Astrocyte (in vitro differentiated cells and primary cell): ENCODE data around the gene STAU1. TPM values are rescaled to one million over a fixed set of nuclear protein-coding genes. Genes with fewer than 3 reads are reported as not detected.

Experiments
- DNase-seq: peaks from one replicate; pipeline ENCODE4 v3.0.0-alpha.2; 2010; ENCODE audit warnings: low read depth
- FAIRE-seq: peaks from 2 replicates; lab custom pipeline; 2011; peaks lifted over from hg19 to GRCh38; lab: Jason Lieb, UNC
- H2AFZ ChIP-seq: 2 replicates; pipeline ENCODE4 v1.6.0; 2012; ENCODE audit warnings: low read depth, low read length, inconsistent platforms
- H3K27ac ChIP-seq: 2 replicates; pipeline ENCODE4 v1.5.1; 2011; ENCODE audit warnings: low read depth, low read length, inconsistent platforms
- H3K27me3 ChIP-seq: 2 replicates; pipeline ENCODE4 v1.6.0; 2011; ENCODE audit warnings: low read length, inconsistent platforms; ENCODE audit not compliant: insufficient read depth
- H3K36me3 ChIP-seq: 2 replicates; pipeline ENCODE4 v1.5.1; 2011; ENCODE audit warnings: low read length, inconsistent platforms; ENCODE audit not compliant: insufficient read depth
- H3K4me1 ChIP-seq: 2 replicates; pipeline ENCODE4 v1.5.1; 2011; ENCODE audit warnings: low read length, inconsistent platforms; ENCODE audit not compliant: insufficient read depth
- H3K4me2 ChIP-seq: 2 replicates; pipeline ENCODE4 v1.6.0; 2012; ENCODE audit warnings: low read length, inconsistent platforms
- H3K4me3 ChIP-seq: 2 replicates; pipeline ENCODE4 v1.5.1; 2011; ENCODE audit warnings: low read depth, mild to moderate bottlenecking, low read length, inconsistent platforms; ENCODE audit not compliant: insufficient read depth
- H3K79me2 ChIP-seq: 2 replicates; pipeline ENCODE4 v1.6.0; 2012; ENCODE audit warnings: mild to moderate bottlenecking, low read length, inconsistent platforms; ENCODE audit not compliant: insufficient read depth
- H3K9ac ChIP-seq: 2 replicates; pipeline ENCODE4 v1.6.0; 2012; ENCODE audit warnings: mild to moderate bottlenecking, low read length, inconsistent platforms
- H3K9me3 ChIP-seq: 2 replicates; pipeline ENCODE4 v1.5.1; 2012; ENCODE audit warnings: low read depth, mild to moderate bottlenecking, low read length, inconsistent platforms; ENCODE audit not compliant: insufficient read depth
- H4K20me1 ChIP-seq: 2 replicates; pipeline ENCODE4 v1.6.0; 2012; ENCODE audit warnings: low read length, inconsistent platforms; ENCODE audit not compliant: insufficient read depth
- H3K27ac Mint-ChIP-seq: one replicate; pipeline ENCODE4 v1.8.0; 2021; ENCODE audit warnings: mild to moderate bottlenecking, mixed read lengths; ENCODE audit not compliant: unreplicated experiment
- H3K27me3 Mint-ChIP-seq: one replicate; pipeline ENCODE4 v1.8.0; 2021; ENCODE audit warnings: low read depth, mixed read lengths; ENCODE audit not compliant: unreplicated experiment
- H3K36me3 Mint-ChIP-seq: one replicate; pipeline ENCODE4 v1.8.0; 2021; ENCODE audit warnings: low read depth, mixed read lengths; ENCODE audit not compliant: unreplicated experiment
- H3K4me1 Mint-ChIP-seq: one replicate; pipeline ENCODE4 v1.8.0; 2021; ENCODE audit warnings: low read depth, mixed read lengths; ENCODE audit not compliant: unreplicated experiment
- H3K4me3 Mint-ChIP-seq: one replicate; pipeline ENCODE4 v1.8.0; 2021; ENCODE audit warnings: mild to moderate bottlenecking, moderate library complexity, mixed read lengths; ENCODE audit not compliant: unreplicated experiment
- H3K9me3 Mint-ChIP-seq: one replicate; pipeline ENCODE4 v1.8.0; 2021; ENCODE audit warnings: mild to moderate bottlenecking, mixed read lengths; ENCODE audit not compliant: unreplicated experiment
- CTCF ChIP-seq: IDR thresholded peaks from 2 replicates; pipeline ENCODE4 v1.5.1; 2011; ENCODE audit warnings: low read depth, mild to moderate bottlenecking, inconsistent platforms, low read length, moderate library complexity; ENCODE audit not compliant: insufficient read depth
- EZH2 ChIP-seq: IDR thresholded peaks from 2 replicates; pipeline ENCODE4 v1.6.1; 2012; ENCODE audit warnings: mild to moderate bottlenecking, low read length, inconsistent platforms; ENCODE audit not compliant: insufficient read depth
- total RNA-seq: library from RNA; stranded (reverse); gene quantifications from 2 replicates; pipeline ENCODE4 v1.2.1, GENCODE V29; 2021

The STAU1 gene
- total RNA-seq, 1 donor from 2014 or later = 98.0 TPM

- Mint-ChIP-seq H3K4me3 (no peak overlapping the region), H3K36me3 (peaks cover 15% of the 10 kb centered on the region), H3K27ac (no peak overlapping the region), H3K9me3 (no peaks in the 10 kb centered on the region), H3K27me3 (no peaks in the 10 kb centered on the region), H3K4me1 (peaks cover 15% of the 10 kb centered on the region)
- DNase-seq (no peak), FAIRE-seq (no peak)
- no peaks in the 10 kb centered on the region for H3K27me3 ChIP-seq
- H4K20me1 ChIP-seq = peaks cover 86% of the 10 kb centered on the region
- no peak overlapping the region for H3K9ac ChIP-seq
- H3K79me2 ChIP-seq = peaks cover 93% of the 10 kb centered on the region
- no peak overlapping the region for H3K27ac ChIP-seq
- no peak overlapping the region for H3K4me2 ChIP-seq
- TF ChIP-seq CTCF (no peak), EZH2 (no peak)
- no peaks in the 10 kb centered on the region for H3K4me1 ChIP-seq
- no peak overlapping the region for H2AFZ ChIP-seq
- H3K4me3 ChIP-seq = no peak overlapping the region
- H3K36me3 ChIP-seq = no peaks in the 10 kb centered on the region
- no peaks in the 10 kb centered on the region for H3K9me3 ChIP-seq
Measured at GRCh38 chr20:49163696-49164095, 24.4 kb downstream of the STAU1 start.

GRCh38 chr20:49161428-49162152, 26.5 kb downstream of the STAU1 start:
- Mint-ChIP-seq H3K36me3 (peaks cover 16% of the 10 kb centered on the region), H3K27ac (no peak overlapping the region), H3K4me3 (no peak overlapping the region), H3K4me1 (peaks cover 5% of the 10 kb centered on the region), H3K9me3 (no peaks in the 10 kb centered on the region), H3K27me3 (no peaks in the 10 kb centered on the region)
- H3K4me2 ChIP-seq = no peak overlapping the region
- no peaks in the 10 kb centered on the region for H3K36me3 ChIP-seq
- FAIRE-seq (no peak), DNase-seq (no peak)
- no peak overlapping the region for H3K9ac ChIP-seq
- H3K27ac ChIP-seq = no peak overlapping the region
- H3K79me2 ChIP-seq = peaks cover 77% of the 10 kb centered on the region
- no peak overlapping the region for H2AFZ ChIP-seq
- H3K9me3 ChIP-seq = no peaks in the 10 kb centered on the region
- H3K4me1 ChIP-seq = no peaks in the 10 kb centered on the region
- peaks cover 65% of the 10 kb centered on the region for H4K20me1 ChIP-seq
- TF ChIP-seq EZH2 (no peak), CTCF (no peak)
- H3K4me3 ChIP-seq = no peak overlapping the region
- no peaks in the 10 kb centered on the region for H3K27me3 ChIP-seq
